CD4-positive, alpha-beta T cell treated with Interleukin-17A for 4 hours (primary cell): Measurements from ENCODE around the gene OR51B4.

Source experiments
- DNase-seq: peaks from one replicate; pipeline ENCODE4 v3.0.0-alpha.2; 2020; ENCODE audit warnings: mixed read lengths

The OR51B4 gene

DNA sequence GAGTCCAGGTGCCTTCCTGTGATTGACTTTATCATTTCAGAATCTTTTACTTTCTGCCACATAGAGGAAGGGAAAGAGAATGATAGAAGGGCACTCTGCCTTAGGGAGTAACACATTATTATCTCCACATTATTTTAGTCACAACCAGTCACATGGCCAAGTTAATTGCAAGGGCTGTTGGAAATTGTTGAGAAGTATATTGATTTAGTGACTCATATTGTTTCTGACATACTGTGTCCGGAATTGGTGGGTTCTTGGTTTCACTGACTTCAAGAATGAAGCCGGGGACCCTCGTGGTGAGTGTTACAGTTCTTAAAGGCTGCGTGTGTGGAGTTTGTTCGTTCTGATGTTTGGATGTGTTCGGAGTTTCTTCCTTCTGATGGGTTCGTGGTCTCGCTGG lies 8.7 kb downstream of the OR51B4 start:
- no peak for DNase-seq

DNA sequence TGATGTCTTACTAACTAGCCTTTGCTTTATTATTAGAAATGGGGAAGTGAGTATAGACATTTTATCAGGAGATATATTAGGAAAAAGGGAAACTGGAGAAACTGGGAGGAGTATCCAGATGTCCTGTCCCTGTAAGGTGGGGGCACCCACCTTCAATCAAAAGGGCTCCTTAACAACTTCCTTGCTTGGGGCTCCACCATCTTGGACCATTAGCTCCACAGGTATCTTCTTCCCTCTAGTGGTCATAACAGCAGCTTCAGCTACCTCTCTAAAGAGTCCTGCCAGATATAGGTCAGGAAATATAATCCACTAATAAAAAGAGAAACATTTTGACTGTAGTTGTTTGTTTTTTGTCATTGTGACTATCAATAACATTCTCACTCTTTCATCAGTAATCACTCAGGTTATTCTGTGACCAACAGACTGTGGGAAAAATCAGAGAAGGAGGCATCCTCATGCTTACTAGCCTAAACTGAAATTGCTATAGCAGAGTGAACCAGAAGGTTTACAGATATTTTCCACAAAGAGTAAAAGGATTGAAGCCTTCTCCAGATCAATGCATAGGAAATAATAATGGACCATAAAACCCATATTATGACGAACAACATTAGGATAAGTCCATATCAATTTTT lies 10.4 kb downstream of the OR51B4 start:
- no peak for DNase-seq

GRCh38 chr11:5290106-5290505 lies 11.6 kb downstream of the OR51B4 start:
- DNase-seq, result no peak

DNA sequence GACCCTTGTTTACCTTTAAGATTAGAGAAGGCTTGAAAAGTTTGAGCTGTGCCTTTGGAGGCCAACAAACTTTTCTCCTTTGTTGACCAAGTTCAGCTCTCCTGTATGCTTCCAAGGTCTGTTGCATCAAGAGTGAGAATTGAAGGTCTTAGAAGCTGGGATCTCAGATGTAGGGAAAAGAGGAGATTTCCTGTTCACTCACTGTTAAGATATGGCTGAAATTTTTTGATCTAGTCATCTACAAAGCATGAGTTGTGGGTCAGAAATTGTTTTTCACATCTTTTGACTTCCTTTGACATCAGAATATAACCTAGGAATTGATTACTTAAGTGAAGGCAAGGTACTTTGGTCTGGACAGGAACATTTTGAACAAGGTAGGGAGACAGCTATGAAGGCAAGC lies 12.1 kb downstream of the OR51B4 start:
- no peak for DNase-seq

DNA sequence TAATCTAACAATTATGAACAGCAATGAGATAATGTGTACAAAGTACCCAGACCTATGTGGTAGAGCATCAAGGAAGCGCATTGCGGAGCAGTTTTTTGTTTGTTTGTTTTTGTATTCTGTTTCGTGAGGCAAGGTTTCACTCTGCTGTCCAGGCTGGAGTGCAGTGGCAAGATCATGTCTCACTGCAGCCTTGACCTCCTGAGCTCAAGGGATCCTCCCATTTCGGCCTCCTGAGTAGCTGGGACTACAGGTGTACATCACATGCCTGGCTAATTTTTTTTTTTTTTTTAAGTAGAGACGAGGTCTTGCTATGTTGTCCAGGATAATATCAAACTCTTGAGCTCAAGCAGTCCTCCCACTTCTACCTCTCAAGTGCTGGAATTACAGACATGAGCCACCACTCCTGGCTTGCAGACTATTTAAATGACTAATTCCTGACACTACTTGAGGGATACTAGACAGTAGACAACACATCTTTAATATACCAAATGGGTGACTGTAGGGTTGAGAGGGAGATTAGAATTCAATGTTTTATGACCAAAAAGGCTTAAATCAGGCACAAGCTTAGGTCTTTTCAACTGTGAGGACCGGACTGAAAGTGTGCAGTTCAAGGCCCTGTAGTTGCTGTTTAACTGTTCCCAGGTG lies 12.7 kb downstream of the OR51B4 start:
- DNase-seq, result no peak

DNA sequence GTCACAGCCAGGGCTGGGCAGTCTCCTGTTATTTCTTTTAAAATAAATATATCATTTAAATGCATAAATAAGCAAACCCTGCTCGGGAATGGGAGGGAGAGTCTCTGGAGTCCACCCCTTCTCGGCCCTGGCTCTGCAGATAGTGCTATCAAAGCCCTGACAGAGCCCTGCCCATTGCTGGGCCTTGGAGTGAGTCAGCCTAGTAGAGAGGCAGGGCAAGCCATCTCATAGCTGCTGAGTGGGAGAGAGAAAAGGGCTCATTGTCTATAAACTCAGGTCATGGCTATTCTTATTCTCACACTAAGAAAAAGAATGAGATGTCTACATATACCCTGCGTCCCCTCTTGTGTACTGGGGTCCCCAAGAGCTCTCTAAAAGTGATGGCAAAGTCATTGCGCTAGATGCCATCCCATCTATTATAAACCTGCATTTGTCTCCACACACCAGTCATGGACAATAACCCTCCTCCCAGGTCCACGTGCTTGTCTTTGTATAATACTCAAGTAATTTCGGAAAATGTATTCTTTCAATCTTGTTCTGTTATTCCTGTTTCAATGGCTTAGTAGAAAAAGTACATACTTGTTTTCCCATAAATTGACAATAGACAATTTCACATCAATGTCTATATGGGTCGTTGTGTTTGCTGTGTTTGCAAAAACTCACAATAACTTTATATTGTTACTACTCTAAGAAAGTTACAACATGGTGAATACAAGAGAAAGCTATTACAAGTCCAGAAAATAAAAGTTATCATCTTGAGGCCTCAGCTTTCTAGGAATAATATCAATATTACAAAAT lies 13.4 kb downstream of the OR51B4 start:
- no peak for DNase-seq

DNA sequence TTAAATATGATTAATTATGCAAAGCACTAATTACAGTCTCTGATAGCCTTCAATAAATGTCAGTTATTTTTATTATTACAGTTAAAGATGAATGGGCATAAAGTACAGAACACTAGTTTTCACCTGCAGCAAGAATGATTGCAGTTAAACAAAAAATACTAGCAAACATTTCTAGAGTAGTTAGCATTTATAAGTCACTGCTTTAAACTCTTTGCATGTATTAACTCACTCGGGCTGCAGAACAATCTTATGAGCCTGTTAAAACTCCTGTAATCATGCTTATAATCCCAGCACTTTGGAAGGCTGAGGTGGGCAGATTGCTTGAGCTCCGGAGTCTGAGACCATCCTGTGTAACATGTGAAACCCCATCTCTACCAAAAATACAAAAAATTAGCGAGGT lies 14.8 kb downstream of the OR51B4 start:
- DNase-seq, result no peak

DNA sequence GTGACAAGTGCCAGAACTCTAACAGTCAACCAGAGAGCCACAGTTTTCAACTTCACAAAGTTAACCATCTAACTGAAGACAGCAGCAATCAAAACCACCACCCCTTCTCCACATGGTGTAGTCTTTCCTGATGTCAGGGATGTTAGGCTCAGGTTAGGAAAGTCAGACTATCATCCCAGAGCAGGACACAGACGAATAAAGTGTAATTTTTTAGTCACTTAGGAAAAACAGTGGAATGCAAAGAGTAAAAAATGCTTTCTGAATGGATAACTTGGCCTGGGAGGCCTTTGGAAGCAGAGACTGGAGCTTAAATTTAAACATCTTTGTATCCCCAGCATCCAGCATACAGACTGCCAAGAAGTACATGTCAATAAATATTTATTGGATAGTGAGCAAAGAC lies 15.4 kb downstream of the OR51B4 start:
- no peak for DNase-seq

DNA sequence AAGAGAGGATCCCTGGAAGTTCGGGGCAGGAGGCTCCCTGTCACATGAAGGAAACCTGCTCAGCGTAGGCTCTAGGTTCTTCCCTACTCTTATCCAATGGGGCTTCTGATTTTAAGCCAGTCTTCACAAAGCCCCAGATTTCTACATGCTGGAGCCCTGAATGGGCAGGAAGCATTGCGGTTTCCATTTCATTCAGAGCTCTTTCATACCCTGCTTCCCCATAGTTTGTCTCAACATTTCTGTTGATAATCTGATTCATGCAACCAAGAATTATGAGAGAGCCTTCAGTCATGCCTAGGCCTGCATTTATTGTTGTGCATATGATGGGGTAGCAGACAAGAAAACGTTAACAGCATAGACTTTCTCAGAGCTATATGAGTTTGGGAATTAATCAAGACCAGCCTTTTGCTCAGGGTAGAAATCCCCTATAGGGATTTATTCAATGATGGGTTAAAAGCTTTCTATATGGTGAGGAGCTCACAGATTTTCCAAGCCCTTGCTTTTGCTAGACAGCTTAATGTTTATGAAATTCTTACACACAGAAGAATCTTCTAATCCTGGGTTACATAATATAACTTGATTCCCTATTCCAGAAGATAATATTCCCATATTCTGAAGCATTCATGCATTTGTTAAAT lies 15.9 kb downstream of the OR51B4 start:
- no peak for DNase-seq

DNA sequence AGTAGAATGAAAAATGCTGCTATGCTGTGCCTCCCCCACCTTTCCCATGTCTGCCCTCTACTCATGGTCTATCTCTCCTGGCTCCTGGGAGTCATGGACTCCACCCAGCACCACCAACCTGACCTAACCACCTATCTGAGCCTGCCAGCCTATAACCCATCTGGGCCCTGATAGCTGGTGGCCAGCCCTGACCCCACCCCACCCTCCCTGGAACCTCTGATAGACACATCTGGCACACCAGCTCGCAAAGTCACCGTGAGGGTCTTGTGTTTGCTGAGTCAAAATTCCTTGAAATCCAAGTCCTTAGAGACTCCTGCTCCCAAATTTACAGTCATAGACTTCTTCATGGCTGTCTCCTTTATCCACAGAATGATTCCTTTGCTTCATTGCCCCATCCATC lies 17.1 kb downstream of the OR51B4 start:
- no peak for DNase-seq

DNA sequence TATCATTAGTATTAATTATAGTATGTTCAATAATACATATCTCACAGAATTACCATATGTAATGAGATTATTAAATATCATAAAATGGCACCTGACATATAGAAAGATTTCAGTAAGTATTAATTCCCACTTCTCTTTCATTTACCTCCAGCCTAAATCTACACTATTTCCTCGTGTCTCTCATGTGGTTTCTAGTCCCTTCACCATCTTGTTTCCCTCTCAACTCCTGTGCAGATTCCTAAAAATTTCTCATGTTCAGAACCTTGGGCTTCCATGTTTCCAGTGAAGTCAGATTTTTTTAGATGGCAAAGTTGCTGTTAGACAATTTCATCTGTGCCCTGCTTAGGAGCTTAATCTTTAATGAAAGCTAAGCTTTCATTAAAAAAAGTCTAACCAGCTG lies 17.9 kb downstream of the OR51B4 start:
- no peak for DNase-seq

GRCh38 chr11:5283086-5283485 lies 18.7 kb downstream of the OR51B4 start:
- DNase-seq, result no peak

DNA sequence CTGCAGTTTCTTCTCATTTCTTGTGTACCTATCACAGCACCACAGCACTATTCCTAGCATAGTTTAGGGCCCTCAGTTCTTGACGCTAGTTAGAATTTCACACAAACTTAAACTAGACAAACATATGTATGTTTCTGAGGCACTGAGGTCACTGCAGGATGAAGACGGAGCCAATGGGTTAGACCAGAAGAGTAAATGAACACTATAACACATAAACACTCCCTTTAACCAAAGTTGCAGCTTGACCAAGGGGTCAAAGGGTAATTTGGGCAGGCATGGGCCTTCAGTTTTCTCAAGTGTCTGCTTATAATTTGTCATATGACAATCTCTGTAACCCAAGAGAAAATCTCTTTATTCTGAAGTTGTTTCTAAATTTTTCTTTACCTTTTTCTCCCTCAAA lies 19.1 kb downstream of the OR51B4 start:
- no peak for DNase-seq

- no peak for DNase-seq
Observed at GRCh38 chr11:5281596-5281995, 20.1 kb downstream of the OR51B4 start.

DNA sequence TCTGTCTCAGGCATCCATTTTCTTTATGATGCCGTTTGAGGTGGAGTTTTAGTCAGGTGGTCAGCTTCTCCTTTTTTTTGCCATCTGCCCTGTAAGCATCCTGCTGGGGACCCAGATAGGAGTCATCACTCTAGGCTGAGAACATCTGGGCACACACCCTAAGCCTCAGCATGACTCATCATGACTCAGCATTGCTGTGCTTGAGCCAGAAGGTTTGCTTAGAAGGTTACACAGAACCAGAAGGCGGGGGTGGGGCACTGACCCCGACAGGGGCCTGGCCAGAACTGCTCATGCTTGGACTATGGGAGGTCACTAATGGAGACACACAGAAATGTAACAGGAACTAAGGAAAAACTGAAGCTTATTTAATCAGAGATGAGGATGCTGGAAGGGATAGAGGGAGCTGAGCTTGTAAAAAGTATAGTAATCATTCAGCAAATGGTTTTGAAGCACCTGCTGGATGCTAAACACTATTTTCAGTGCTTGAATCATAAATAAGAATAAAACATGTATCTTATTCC lies 21.1 kb downstream of the OR51B4 start:
- no peak for DNase-seq

- DNase-seq, result no peak
Observed at GRCh38 chr11:5279471-5280090, 22.2 kb downstream of the OR51B4 start.

GRCh38 chr11:5277807-5278382 lies 23.9 kb downstream of the OR51B4 start:
- DNase-seq, result no peak

DNA sequence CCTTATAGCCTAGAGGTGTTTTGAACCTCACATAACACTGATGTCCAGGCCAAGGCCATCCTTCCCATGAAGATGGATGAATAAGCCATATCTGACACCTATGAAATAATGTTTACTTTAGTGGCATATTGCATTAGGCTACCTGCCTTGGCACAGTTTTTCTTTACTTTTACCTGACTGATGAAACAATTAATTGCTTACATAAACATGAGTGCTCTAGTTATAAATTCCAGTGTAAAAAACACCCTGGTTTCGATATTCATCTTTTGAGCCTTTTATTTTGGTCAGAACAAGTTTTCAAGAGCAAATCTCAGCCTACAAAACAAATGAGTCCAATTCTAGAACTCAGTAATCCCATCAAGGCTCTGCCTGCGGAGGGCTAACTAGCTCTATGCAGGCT lies 25.0 kb downstream of the OR51B4 start:
- DNase-seq, result no peak

GRCh38 chr11:5275369-5276110 lies 26.2 kb downstream of the OR51B4 start:
- no peak for DNase-seq

DNA sequence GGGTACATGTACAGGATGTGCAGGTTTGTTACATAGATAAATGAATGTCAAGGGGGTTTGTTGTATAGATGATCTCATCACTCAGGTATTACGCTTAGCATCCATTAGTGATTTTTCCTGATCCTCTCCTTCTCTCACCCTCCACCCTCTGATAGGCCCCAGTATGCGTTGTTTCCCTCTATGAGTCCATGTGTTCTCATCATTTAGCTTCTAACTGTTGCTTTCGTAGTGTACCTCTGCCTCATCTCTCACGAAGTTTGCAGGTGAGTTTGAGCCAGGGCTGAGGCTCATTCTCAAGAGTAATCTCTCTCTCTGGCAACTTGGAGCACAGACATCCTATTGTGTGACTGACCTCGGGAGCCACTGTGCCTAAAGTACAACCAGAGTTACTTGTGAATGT lies 27.4 kb downstream of the OR51B4 start:
- DNase-seq, result no peak

DNA sequence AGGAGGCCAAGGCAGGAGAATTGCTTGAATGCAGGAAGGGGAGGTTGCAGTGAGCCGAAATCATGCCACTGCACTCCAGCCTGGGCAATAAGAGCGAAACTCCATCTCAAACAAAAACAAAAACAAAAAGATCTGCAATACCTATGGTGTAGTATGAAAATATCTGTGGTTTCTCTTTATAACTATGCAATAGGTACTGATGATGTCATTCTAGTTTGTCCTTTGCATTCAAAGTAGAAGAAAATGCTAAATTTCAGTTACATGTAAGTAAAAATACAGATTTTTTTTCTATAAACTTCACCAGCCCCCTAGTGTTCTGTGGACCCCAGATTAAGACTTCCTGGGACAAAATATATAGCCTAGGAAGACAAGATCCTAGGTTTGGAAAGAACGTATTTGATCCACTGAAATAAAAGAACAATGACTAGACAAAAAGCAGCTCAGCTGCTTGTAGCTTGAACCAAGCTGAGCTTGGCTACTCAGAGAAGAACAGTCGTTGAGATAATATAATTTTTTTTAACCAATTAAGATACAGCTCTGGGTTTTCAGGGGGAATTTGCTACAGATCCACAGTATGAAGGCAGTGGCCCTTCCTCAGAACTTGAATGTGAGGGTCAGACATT lies 29.2 kb downstream of the OR51B4 start:
- DNase-seq, result no peak
